ENCODE data around the gene IFNA10.
"Not testable (repeated sequence)": the region's sequence is repeated elsewhere in the genome, so short reads cannot be mapped to it uniquely, and the experiment has no call there.

- not testable (repeated sequence) for TF ChIP-seq YY1 (IDR thresholded peaks at IDR 0.05; ENCODE audit: insufficient read depth, insufficient read length); ZNF274 (IDR thresholded peaks at IDR 0.05; ENCODE audit: low read depth, low read length); SUZ12 (IDR thresholded peaks at IDR 0.05; ENCODE audit: extremely low read depth, insufficient read depth, insufficient read length)
Observed at GRCh38 chr9:21213411-21214326, 6.7 kb upstream of the IFNA10 start.
